ENCODE data around the gene LDLRAD4.
"Not testable (repeated sequence)": the region's sequence is repeated elsewhere in the genome, so short reads cannot be mapped to it uniquely, and the experiment has no call there.

LDLRAD4 gene

GRCh38 chr18:13658436-13659204 is 440.1 kb downstream of the LDLRAD4 start:
- DNase-seq = no peak

- DNase-seq = no peak
These were observed 441.9 kb downstream of the LDLRAD4 start for GRCh38 chr18:13660510-13660909.

- no peak for DNase-seq
These were observed 442.7 kb downstream of the LDLRAD4 start for GRCh38 chr18:13661051-13661778.

- DNase-seq = no peak
These were observed 443.3 kb downstream of the LDLRAD4 start for GRCh38 chr18:13661779-13662256.

GRCh38 chr18:13672657-13673056 is 454.1 kb downstream of the LDLRAD4 start:
- no peak for DNase-seq

- no peak for DNase-seq
These were observed 457.9 kb downstream of the LDLRAD4 start for GRCh38 chr18:13676471-13676870.

- not testable (repeated sequence) for DNase-seq
These were observed 458.8 kb downstream of the LDLRAD4 start for GRCh38 chr18:13677350-13677749.

- DNase-seq = no peak
These were observed 462.1 kb downstream of the LDLRAD4 start for GRCh38 chr18:13680612-13681011.

- no peak for DNase-seq
These were observed 463.1 kb downstream of the LDLRAD4 start for GRCh38 chr18:13681701-13682100.

GRCh38 chr18:13684546-13684945 is 466.0 kb downstream of the LDLRAD4 start:
- DNase-seq = no peak

GRCh38 chr18:13688191-13689136 is 469.9 kb downstream of the LDLRAD4 start:
- DNase-seq = no peak

- not testable (repeated sequence) for DNase-seq
These were observed 471.5 kb downstream of the LDLRAD4 start for GRCh38 chr18:13690060-13690459.

- not testable (repeated sequence) for DNase-seq
These were observed 476.8 kb downstream of the LDLRAD4 start for GRCh38 chr18:13695337-13695736.

GRCh38 chr18:13696961-13697360 is 478.4 kb downstream of the LDLRAD4 start:
- DNase-seq = no peak

GRCh38 chr18:13700153-13700552 is 481.6 kb downstream of the LDLRAD4 start:
- DNase-seq = no peak

Data from NCI-H2227 treated with DMSO at 0.1 percent for 48 hours (cell line).